Measurements from ENCODE around the gene SLC2A4.

GRCh38 chr17:7242717-7243452 lies 38.6 kb upstream of the SLC2A4 start:
- TF ChIP-seq CTCF (IDR thresholded peaks at IDR 0.05; ENCODE audit: borderline replicate concordance, extremely low read depth, low read length, poor library complexity, severe bottlenecking) (no peak), EZH2 (IDR thresholded peaks at IDR 0.05; ENCODE audit: borderline replicate concordance, low read depth, low read length, severe bottlenecking) (no peak)
